DOHH2 (cell line): ENCODE data around the gene TPM1.

Experiments
- EZH2phosphoT487 ChIP-seq: fragments of 200-600 bp; sonication (generic); IDR thresholded peaks from 2 replicates; pipeline ENCODE4 v1.6.1; 2017; ENCODE audit warnings: borderline replicate concordance, mild to moderate bottlenecking, antibody characterized with exemption, low read length, moderate library complexity, mixed read lengths
- TF ChIP-seq, protein P1 (sequence below): fragments of 200-600 bp; sonication (generic); IDR thresholded peaks from one replicate; pipeline ENCODE4 v1.5.1; 2014; ENCODE audit warnings: antibody characterized with exemption, mild to moderate bottlenecking, low read depth, low read length; ENCODE audit not compliant: poor library complexity, severe bottlenecking

DNA sequence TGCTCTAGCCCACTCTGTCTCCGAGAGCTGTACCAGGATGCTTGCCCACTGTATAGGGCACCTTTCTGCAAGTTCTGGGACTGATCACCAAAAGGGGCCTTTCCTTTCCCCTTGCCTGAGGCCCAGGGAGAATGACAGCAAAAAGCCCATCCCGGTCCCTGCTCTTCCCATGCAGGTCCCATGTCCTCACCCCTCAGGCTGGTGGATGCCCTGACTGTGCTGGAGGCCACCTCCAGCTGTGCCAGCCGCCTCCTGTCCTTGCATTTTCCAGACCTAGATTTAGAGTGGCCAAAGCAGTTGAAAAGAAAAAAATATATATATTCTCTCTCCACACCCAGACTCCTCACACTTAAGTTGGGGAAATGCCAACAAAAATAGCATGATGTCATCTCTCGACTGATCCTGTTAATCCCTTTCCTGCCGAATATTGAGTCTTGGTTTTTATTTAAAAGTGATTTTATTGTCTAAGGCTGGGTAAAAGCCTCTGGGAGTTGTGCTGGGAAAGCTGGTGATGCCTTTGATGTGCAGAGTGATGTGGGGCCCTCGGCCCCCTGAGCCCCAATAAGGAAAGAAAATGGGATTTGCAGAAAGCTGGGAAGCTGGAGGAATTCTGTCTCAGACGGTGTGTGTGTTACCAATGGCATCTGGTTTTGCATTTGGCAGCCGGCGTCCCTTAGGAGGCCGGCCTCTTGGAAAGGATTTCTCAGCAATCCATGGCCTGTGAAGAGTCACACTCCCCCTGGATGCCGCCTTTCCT, 29.3 kb upstream of the TPM1 start:
- TF ChIP-seq, protein P1, sequence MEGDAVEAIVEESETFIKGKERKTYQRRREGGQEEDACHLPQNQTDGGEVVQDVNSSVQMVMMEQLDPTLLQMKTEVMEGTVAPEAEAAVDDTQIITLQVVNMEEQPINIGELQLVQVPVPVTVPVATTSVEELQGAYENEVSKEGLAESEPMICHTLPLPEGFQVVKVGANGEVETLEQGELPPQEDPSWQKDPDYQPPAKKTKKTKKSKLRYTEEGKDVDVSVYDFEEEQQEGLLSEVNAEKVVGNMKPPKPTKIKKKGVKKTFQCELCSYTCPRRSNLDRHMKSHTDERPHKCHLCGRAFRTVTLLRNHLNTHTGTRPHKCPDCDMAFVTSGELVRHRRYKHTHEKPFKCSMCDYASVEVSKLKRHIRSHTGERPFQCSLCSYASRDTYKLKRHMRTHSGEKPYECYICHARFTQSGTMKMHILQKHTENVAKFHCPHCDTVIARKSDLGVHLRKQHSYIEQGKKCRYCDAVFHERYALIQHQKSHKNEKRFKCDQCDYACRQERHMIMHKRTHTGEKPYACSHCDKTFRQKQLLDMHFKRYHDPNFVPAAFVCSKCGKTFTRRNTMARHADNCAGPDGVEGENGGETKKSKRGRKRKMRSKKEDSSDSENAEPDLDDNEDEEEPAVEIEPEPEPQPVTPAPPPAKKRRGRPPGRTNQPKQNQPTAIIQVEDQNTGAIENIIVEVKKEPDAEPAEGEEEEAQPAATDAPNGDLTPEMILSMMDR: no peak
- TF ChIP-seq EZH2phosphoT487: no peak
